IMR-90 (cell line): Measurements from ENCODE around the gene MTCL1. TPM values are rescaled to one million over a fixed set of nuclear protein-coding genes. Genes with fewer than 3 reads are reported as not detected.

Experiments
- ATAC-seq: fragments of 200-7000 bp; cut with Tn5 transposase; 2 replicates; pipeline ENCODE4 v1.9.1; 2020; ENCODE audit warnings: low read depth, mild to moderate bottlenecking, moderate library complexity
- BruUV-seq: library from RNA; stranded (reverse); fragments of 400-500 nt; replicated peaks from 2 replicates; lab custom pipeline; 2021; lab: Mats Ljungman, UMichigan
- CTCF ChIA-PET: fragments of 300-600 bp; formaldehyde crosslinking; extraction: SDS; loops from one replicate; lab custom pipeline; 2021; ENCODE audit warnings: antibody characterized with exemption; lab: Yijun Ruan, JAX
- POLR2A ChIA-PET: fragments of 300-600 bp; sonication (Branson Sonifier 250); formaldehyde crosslinking; loops from one replicate; lab custom pipeline; 2022; ENCODE audit warnings: antibody characterized with exemption; ENCODE audit not compliant: unreplicated experiment; lab: Charles Lee
- DNase-seq: peaks from one replicate; pipeline ENCODE4 v3.0.0; 2013
- H2AFZ ChIP-seq: replicated peaks from 2 replicates; pipeline ENCODE3; 2013; ENCODE audit warnings: low read length, mild to moderate bottlenecking; ENCODE audit not compliant: poor library complexity
- H2AK5ac ChIP-seq: 2 replicates; pipeline ENCODE4 v1.6.1; 2013; ENCODE audit warnings: low read depth, low read length, inconsistent platforms
- H2AK9ac ChIP-seq: replicated peaks from 2 replicates; pipeline ENCODE3; 2013; ENCODE audit warnings: mild to moderate bottlenecking, low read depth, low read length, moderate library complexity; ENCODE audit not compliant: poor library complexity
- H2BK120ac ChIP-seq: 2 replicates; pipeline ENCODE4 v1.6.1; 2013; ENCODE audit warnings: low read depth, low read length, inconsistent platforms
- H2BK15ac ChIP-seq: 3 replicates; pipeline ENCODE4 v1.6.1; 2013; ENCODE audit warnings: low read depth, low read length, inconsistent platforms
- H2BK20ac ChIP-seq: 2 replicates; pipeline ENCODE4 v1.6.1; 2013; ENCODE audit warnings: low read depth, mild to moderate bottlenecking, inconsistent platforms, low read length, moderate library complexity
- H2BK5ac ChIP-seq: 2 replicates; pipeline ENCODE4 v1.6.1; 2013; ENCODE audit warnings: mild to moderate bottlenecking, low read depth, low read length, inconsistent platforms; ENCODE audit not compliant: poor library complexity, severe bottlenecking
- H3K14ac ChIP-seq: replicated peaks from 2 replicates; pipeline ENCODE4 v1.6.1; 2013; ENCODE audit warnings: low read depth, low read length, inconsistent platforms
- H3K18ac ChIP-seq: 2 replicates; pipeline ENCODE4 v1.6.1; 2013; ENCODE audit warnings: low read depth, low read length, control low read depth
- H3K23ac ChIP-seq: 2 replicates; pipeline ENCODE4 v1.6.1; 2013; ENCODE audit warnings: low read depth, low read length, inconsistent platforms
- H3K27ac ChIP-seq: 2 replicates; pipeline ENCODE4 v1.5.1; 2013; ENCODE audit warnings: mild to moderate bottlenecking, control low read depth, low read length; ENCODE audit not compliant: insufficient read depth
- H3K27me3 ChIP-seq: 2 replicates; pipeline ENCODE4 v1.6.1; 2013; ENCODE audit warnings: low read length; ENCODE audit not compliant: control insufficient read depth, insufficient read depth
- H3K36me3 ChIP-seq: 2 replicates; pipeline ENCODE4 v1.6.1; 2013; ENCODE audit warnings: low read length, mixed read lengths; ENCODE audit not compliant: control insufficient read depth, insufficient read depth
- H3K4ac ChIP-seq: 2 replicates; pipeline ENCODE4 v1.6.1; 2013; ENCODE audit warnings: low read depth, low read length, inconsistent platforms
- H3K4me1 ChIP-seq: 2 replicates; pipeline ENCODE4 v1.6.1; 2013; ENCODE audit warnings: low read length, mixed read lengths; ENCODE audit not compliant: control insufficient read depth, insufficient read depth
- H3K4me2 ChIP-seq: 2 replicates; pipeline ENCODE4 v1.6.1; 2013; ENCODE audit warnings: low read depth, mild to moderate bottlenecking, control low read depth, low read length, moderate library complexity
- H3K4me3 ChIP-seq: 2 replicates; pipeline ENCODE4 v1.5.1; 2013; ENCODE audit warnings: low read depth, mild to moderate bottlenecking, control low read depth, low read length, moderate library complexity; ENCODE audit not compliant: insufficient read depth
- H3K56ac ChIP-seq: 2 replicates; pipeline ENCODE4 v1.6.1; 2013; ENCODE audit warnings: low read length, inconsistent platforms; ENCODE audit not compliant: insufficient read depth; ENCODE audit errors: extremely low read depth
- H3K79me1 ChIP-seq, 2 experiments: 2 replicates each; pipeline ENCODE4 v1.6.1; 2013; ENCODE audit warnings: low read length in 2 of 2, inconsistent platforms in 1 of 2, low read depth in 1 of 2
- H3K9ac ChIP-seq: 2 replicates; pipeline ENCODE4 v1.6.1; 2013; ENCODE audit warnings: low read depth, low read length, control low read depth
- H3K9me1 ChIP-seq: 2 replicates; pipeline ENCODE4 v1.6.1; 2013; ENCODE audit warnings: low read length, inconsistent platforms; ENCODE audit not compliant: insufficient read depth
- H3K9me3 ChIP-seq: 2 replicates; pipeline ENCODE4 v1.6.1; 2013; ENCODE audit warnings: low read length; ENCODE audit not compliant: control insufficient read depth, insufficient read depth
- H4K20me1 ChIP-seq: 2 replicates; pipeline ENCODE4 v1.6.1; 2013; ENCODE audit warnings: low read length, inconsistent platforms; ENCODE audit not compliant: insufficient read depth
- H4K5ac ChIP-seq: 2 replicates; pipeline ENCODE4 v1.6.1; 2013; ENCODE audit warnings: mild to moderate bottlenecking, low read depth, low read length, control low read depth
- H4K8ac ChIP-seq, 2 experiments: 2 replicates each; pipeline ENCODE4 v1.6.1; 2013; ENCODE audit warnings: low read depth in 2 of 2, low read length in 2 of 2, control low read depth in 1 of 2, inconsistent platforms in 1 of 2
- H4K91ac ChIP-seq: 2 replicates; pipeline ENCODE4 v1.6.1; 2013; ENCODE audit warnings: low read depth, low read length, inconsistent platforms; ENCODE audit not compliant: insufficient read depth
- BHLHE40 ChIP-seq: fragments of 150-350 bp; IDR thresholded peaks from 2 replicates; pipeline ENCODE4 v1.6.1; 2016; ENCODE audit warnings: mild to moderate bottlenecking, low read depth, low read length
- CEBPB ChIP-seq: IDR thresholded peaks from 2 replicates; pipeline ENCODE4 v1.6.1; 2012; ENCODE audit warnings: low read depth, low read length, improper control_type of control experiment
- CHD1 ChIP-seq: IDR thresholded peaks from 2 replicates; pipeline ENCODE4 v1.6.1; 2012; ENCODE audit warnings: low read depth, low read length, improper control_type of control experiment
- FOS ChIP-seq: fragments of 150-350 bp; IDR thresholded peaks from 2 replicates; pipeline ENCODE4 v1.6.1; 2016; ENCODE audit warnings: low read depth, low read length
- MAFK ChIP-seq: IDR thresholded peaks from 2 replicates; pipeline ENCODE4 v1.6.1; 2012; ENCODE audit warnings: low read depth, low read length, improper control_type of control experiment
- MAZ ChIP-seq: IDR thresholded peaks from 2 replicates; pipeline ENCODE4 v1.6.1; 2012; ENCODE audit warnings: low read depth, mild to moderate bottlenecking, low read length, improper control_type of control experiment, moderate library complexity, borderline replicate concordance
- MXI1 ChIP-seq: IDR thresholded peaks from 2 replicates; pipeline ENCODE4 v1.6.1; 2012; ENCODE audit warnings: low read depth, mild to moderate bottlenecking, low read length, moderate library complexity, borderline replicate concordance
- NFE2L2 ChIP-seq: fragments of 150-350 bp; IDR thresholded peaks from 2 replicates; pipeline ENCODE4 v1.6.1; 2016; ENCODE audit warnings: low read depth, mild to moderate bottlenecking, low read length
- POLR2A ChIP-seq: IDR thresholded peaks from 2 replicates; pipeline ENCODE4 v1.6.1; 2012; ENCODE audit warnings: mild to moderate bottlenecking, low read depth, low read length
- RAD21 ChIP-seq: IDR thresholded peaks from 2 replicates; pipeline ENCODE4 v1.6.1; 2012; ENCODE audit warnings: low read length, improper control_type of control experiment
- RCOR1 ChIP-seq: IDR thresholded peaks from 2 replicates; pipeline ENCODE4 v1.6.1; 2012; ENCODE audit warnings: mild to moderate bottlenecking, low read length, improper control_type of control experiment; ENCODE audit not compliant: insufficient replicate concordance
- RFX5 ChIP-seq: IDR thresholded peaks from 2 replicates; pipeline ENCODE4 v1.8.0; 2012; ENCODE audit warnings: low read depth, mild to moderate bottlenecking, low read length, moderate library complexity
- SMC3 ChIP-seq: fragments of 150-350 bp; IDR thresholded peaks from 2 replicates; pipeline ENCODE4 v1.6.1; 2016; ENCODE audit warnings: low read depth, mild to moderate bottlenecking, antibody characterized with exemption, low read length, moderate library complexity
- WGBS, 2 experiments: methylation state at CpG; one replicate each; pipeline versions ENCODE4 v1.1.5 to v1.1.7; 2013; ENCODE audit warnings: missing lambda C conversion rate in 2 of 2; ENCODE audit not compliant: insufficient read length in 1 of 2; ENCODE audit errors: extremely low coverage in 2 of 2; 5-methylcytosine and 5-hydroxymethylcytosine counted together
- dilution Hi-C: fragments of 300-500 bp; cut with HindIII; formaldehyde crosslinking; loops from one replicate; pipeline ENCODE4 v1.14.3; 2018; ENCODE audit warnings: low sequenced_read_pairs; ENCODE audit not compliant: unreplicated experiment
- in situ Hi-C: fragments of 300-500 bp; cut with MboI; formaldehyde crosslinking; loops from 3 replicates; pipeline ENCODE4 v1.14.3; 2019; ENCODE audit warnings: low sequenced_read_pairs, inconsistent platforms, mixed read lengths
- intact Hi-C: fragments of 100-400 bp; cut with micrococcal nuclease; formaldehyde crosslinking; loops from 2 replicates; pipeline ENCODE4 v1.10.0; 2022
- polyA plus RNA-seq, 3 experiments: library from polyadenylated mRNA; depleted of rRNA; stranded (reverse); fragments of >200 nt; gene quantifications; 2 replicates each; pipeline ENCODE4 v1.2.3, GENCODE V29; 2012; ENCODE audit warnings: low replicate concordance in 1 of 3
- total RNA-seq: library from RNA; depleted of rRNA; stranded (reverse); fragments of >200 nt; gene quantifications from 2 replicates; pipeline ENCODE4 v1.2.3, GENCODE V29; 2012
- TF ChIP-seq, protein P1 (sequence below): fragments of 150-350 bp; IDR thresholded peaks from 2 replicates; pipeline ENCODE4 v1.6.1; 2017; ENCODE audit warnings: mild to moderate bottlenecking, antibody characterized with exemption, low read length, low read depth
- TF ChIP-seq, protein P2 (sequence below): fragments of 150-350 bp; IDR thresholded peaks from 2 replicates; pipeline ENCODE4 v1.6.1; 2016; ENCODE audit warnings: low read depth, mild to moderate bottlenecking, low read length, moderate library complexity, borderline replicate concordance
- TF ChIP-seq, protein P3 (sequence below): conservative IDR thresholded peaks from 2 replicates; pipeline ENCODE4 v1.5.1; 2012; ENCODE audit warnings: mild to moderate bottlenecking, low read depth, low read length, improper control_type of control experiment

Gene MTCL1
- total and polyA plus RNA-seq, 2 of the 4 experiments (the other 2 are of a cell fraction), result 29.0 to 45.3 TPM

DNA sequence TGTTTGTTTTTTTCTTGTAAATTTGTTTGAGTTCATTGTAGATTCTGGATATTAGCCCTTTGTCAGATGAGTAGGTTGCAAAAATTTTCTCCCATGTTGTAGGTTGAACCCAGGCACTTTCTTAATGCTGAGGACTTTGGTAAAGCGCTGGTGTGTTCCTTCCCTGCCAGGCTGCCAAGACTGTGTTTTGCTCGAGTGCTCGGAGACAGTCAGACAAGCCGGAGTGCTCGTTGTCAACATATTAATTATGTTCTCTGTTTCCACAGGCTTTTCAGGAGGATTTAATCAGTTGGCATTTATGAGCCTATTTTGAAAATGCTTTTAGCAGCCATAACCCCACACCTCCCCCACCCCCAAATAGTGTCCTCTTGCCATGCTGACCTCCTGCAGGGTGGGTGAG lies 6.4 kb downstream of the MTCL1 start:
- 0 out of 2 replicates have a peak overlapping the region, but pooled peaks have one; percentile 34 for H3K14ac ChIP-seq
- no peak overlapping the region for H4K5ac ChIP-seq
- CTCF ChIA-PET, result no interaction called here
- no peak overlapping the region for H2AK5ac ChIP-seq
- H2BK15ac ChIP-seq, result no peak overlapping the region
- H2AK9ac ChIP-seq, result no peak overlapping the region
- no peak overlapping the region for H3K56ac ChIP-seq
- intact Hi-C loops (no loop called here), dilution Hi-C loops (no loop called here), in situ Hi-C loops (no loop called here)
- H3K9ac ChIP-seq, result no peak overlapping the region
- H3K27ac ChIP-seq, result no peak overlapping the region
- H4K20me1 ChIP-seq, result peaks cover 82% of the 10 kb centered on the region
- TF ChIP-seq NFE2L2 (no peak), MAZ (no peak), MAFK (no peak), RAD21 (no peak), RCOR1 (no peak), RFX5 (no peak), CEBPB (no peak), SMC3 (no peak), FOS (no peak), BHLHE40 (no peak), MXI1 (no peak), CHD1 (no peak), POLR2A (no peak)
- TF ChIP-seq, protein P1, sequence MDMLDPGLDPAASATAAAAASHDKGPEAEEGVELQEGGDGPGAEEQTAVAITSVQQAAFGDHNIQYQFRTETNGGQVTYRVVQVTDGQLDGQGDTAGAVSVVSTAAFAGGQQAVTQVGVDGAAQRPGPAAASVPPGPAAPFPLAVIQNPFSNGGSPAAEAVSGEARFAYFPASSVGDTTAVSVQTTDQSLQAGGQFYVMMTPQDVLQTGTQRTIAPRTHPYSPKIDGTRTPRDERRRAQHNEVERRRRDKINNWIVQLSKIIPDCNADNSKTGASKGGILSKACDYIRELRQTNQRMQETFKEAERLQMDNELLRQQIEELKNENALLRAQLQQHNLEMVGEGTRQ, result no peak
- TF ChIP-seq, protein P2, sequence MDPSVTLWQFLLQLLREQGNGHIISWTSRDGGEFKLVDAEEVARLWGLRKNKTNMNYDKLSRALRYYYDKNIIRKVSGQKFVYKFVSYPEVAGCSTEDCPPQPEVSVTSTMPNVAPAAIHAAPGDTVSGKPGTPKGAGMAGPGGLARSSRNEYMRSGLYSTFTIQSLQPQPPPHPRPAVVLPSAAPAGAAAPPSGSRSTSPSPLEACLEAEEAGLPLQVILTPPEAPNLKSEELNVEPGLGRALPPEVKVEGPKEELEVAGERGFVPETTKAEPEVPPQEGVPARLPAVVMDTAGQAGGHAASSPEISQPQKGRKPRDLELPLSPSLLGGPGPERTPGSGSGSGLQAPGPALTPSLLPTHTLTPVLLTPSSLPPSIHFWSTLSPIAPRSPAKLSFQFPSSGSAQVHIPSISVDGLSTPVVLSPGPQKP, result no peak
- TF ChIP-seq, protein P3, sequence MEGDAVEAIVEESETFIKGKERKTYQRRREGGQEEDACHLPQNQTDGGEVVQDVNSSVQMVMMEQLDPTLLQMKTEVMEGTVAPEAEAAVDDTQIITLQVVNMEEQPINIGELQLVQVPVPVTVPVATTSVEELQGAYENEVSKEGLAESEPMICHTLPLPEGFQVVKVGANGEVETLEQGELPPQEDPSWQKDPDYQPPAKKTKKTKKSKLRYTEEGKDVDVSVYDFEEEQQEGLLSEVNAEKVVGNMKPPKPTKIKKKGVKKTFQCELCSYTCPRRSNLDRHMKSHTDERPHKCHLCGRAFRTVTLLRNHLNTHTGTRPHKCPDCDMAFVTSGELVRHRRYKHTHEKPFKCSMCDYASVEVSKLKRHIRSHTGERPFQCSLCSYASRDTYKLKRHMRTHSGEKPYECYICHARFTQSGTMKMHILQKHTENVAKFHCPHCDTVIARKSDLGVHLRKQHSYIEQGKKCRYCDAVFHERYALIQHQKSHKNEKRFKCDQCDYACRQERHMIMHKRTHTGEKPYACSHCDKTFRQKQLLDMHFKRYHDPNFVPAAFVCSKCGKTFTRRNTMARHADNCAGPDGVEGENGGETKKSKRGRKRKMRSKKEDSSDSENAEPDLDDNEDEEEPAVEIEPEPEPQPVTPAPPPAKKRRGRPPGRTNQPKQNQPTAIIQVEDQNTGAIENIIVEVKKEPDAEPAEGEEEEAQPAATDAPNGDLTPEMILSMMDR, result no peak
- H3K4me2 ChIP-seq, result no peak overlapping the region
- ATAC-seq (no peak), DNase-seq (no peak)
- H2BK120ac ChIP-seq, result no peak overlapping the region
- no peak overlapping the region for H2BK5ac ChIP-seq
- no TSS peak for BruUV-seq
- no peak overlapping the region for H4K8ac ChIP-seq
- H3K4ac ChIP-seq, result no peak overlapping the region
- peaks cover 20% of the 10 kb centered on the region for H3K36me3 ChIP-seq
- H3K9me3 ChIP-seq, result no peaks in the 10 kb centered on the region
- H4K91ac ChIP-seq, result no peak overlapping the region
- H3K79me1 ChIP-seq, result peaks cover 2 to 69% of the 10 kb centered on the region in 2 experiments; a peak in 2 of 4 replicates
- H3K9me1 ChIP-seq, result peaks cover 20% of the 10 kb centered on the region
- no peak overlapping the region for H3K18ac ChIP-seq
- H3K4me1 ChIP-seq, result peaks cover 19% of the 10 kb centered on the region
- H3K23ac ChIP-seq, result no peak overlapping the region; the same call in 1 of the 2 replicates
- no peak overlapping the region for H2AFZ ChIP-seq
- WGBS, 2 experiments, result no CpG with 5 or more reads among the region's 5 CpGs
- no peak overlapping the region for H3K4me3 ChIP-seq
- no peaks in the 10 kb centered on the region for H3K27me3 ChIP-seq
- no peak overlapping the region for H2BK20ac ChIP-seq
- POLR2A ChIA-PET, result no interaction called here
